HG03460 (cell line): ENCODE data around the gene ITM2A.

Experiments used
- ATAC-seq: cut with Tn5 transposase; IDR thresholded peaks from one replicate; pipeline ENCODE4 v1.9.1; 2021; ENCODE audit not compliant: unreplicated experiment

Gene ITM2A

DNA sequence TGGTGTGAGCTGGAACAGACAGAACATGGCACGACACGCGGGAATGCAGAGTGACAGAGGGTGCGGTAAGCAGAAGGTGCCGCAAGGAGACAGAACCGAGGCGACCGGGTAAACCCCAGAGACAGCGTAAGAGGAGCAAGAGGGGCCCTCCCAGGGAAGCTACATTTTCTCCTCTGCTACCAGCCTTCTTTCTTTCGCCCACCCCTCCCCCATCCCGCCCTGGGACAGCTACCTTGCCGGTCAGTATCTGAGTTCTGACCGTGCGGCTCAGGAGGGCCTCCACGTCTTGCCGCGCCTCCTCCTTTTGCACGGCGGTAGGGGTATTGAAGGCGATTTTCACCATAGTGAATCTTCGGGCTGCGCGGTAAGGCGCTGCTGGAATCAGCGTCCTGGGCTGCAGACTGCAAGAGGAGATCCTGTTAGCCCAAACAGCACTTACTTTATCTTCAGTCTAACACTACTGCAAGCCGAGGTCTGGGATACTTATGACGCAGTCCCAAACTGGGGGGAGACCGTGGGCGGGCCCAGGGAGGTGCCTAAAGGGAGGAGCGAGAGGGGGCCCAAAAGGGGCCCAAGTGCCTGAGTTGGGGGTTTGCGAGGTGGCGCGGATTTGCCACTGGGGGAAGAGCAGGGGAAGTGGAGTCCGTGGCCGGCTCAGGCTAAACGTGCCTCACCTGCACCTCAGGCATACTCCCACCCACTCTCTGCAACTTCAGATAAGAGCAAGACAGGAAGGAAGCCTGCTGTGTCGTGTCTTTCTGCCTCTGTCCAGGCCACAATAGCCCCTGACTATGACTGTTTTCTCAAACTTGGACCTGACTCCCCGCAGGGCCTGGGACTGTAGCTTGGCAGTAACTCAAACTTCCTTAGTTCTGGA is at the start of gene ITM2A:
TSS of gene ITM2A (minus strand) at position 462 of the 877 bp plus-strand sequence. CDS start at position 343, 119 bp downstream.
- peak; percentile 73 for ATAC-seq

- ATAC-seq = no peak
Measured at GRCh38 chrX:79415056-79415455, 47.9 kb upstream of the ITM2A start.

DNA sequence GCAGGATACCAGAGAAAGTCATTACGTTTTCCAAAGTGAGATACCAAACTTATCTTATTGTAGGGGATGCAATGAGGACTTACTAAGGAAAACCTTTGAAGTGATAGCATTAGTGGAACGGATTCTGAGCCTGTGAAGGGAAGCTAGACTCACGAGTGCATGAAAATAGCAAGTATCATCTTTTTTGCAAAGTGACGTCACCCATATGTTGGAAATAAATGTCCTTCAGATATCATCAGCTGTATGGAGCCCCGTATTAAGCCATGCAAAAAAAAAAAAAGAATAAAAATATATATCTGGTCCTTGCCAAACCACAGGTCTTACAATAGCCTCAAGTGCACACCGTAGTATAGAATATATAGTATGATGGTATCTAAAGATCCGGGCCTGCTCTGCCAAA is 46.8 kb upstream of the ITM2A start:
- ATAC-seq = no peak

DNA sequence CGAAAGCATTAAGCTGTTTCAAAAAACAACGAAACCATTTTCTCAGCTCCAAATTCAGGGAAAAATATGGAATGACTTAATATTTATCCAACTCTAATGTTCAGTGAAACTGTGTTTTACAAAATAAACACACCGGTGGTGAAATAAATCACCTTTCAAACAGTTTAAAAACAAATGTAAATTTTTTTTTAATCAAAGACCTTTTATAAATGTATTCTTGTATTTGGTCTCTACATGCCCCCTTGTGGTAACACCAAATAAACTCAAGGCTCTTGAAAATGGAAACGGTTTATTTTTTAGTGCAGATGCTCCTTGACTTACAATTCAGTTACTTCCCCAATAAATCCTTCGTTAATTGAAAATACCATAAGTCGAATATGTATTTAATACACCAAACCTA is 45.8 kb upstream of the ITM2A start:
- no peak for ATAC-seq

DNA sequence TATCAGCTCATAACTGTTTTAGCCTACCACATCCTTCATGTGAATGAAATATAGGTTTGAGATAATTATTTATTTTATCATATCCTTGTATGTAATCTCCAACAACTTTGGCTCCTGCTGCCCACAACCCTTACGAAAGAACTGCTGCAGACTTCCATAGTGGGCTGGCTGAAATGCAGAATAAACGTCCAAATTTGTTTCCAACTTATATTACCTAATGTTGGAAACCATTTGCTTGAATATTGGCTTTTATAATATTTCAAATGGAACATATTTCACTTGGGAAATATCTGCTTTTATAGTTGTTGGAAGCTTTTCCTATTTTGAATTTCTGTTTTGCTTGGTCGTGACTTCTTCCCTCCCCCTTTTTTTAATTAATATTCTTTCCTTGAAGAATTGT is 45.0 kb upstream of the ITM2A start:
- ATAC-seq = no peak

- no peak for ATAC-seq
Measured at GRCh38 chrX:79409657-79410056, 42.5 kb upstream of the ITM2A start.

- no peak for ATAC-seq
Measured at GRCh38 chrX:79408623-79409322, 41.6 kb upstream of the ITM2A start.

GRCh38 chrX:79400623-79401022 is 33.5 kb upstream of the ITM2A start:
- no peak for ATAC-seq

DNA sequence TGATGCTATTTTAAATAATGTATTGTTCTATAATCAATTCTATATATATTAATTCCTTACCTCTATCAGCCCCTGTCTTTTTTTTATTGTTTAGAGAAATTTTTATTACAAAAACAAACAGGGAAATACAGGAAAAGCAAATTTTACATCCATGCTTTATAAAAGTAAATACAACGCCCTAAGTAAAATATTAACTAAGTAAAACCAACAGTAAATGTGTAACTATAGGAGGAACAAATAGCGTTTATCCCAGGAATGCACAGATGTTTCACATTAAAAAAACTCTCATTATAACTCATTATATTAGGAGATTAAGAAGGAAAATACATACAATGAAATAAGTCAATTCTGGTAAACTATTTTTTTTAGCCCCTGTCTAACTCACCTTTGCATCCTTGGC is 8.2 kb upstream of the ITM2A start:
- no peak for ATAC-seq

DNA sequence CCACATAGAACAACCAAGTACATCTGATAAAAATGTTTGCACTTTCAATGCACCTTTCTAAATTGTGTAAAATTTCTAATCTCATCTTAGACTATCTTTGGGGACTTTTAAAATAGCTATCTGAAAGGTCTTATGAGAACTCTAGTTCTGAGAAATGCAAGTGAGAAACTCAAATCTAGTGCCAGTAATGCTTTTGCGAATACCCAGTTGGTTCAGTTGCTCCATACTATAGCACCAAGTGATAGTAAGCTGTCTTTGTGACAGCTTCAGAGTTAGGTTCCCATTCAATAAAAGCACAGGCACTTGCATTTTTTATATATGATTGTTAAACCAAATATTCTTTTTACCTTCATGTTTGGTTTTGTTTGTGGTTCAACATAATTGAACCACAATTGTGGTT is 4.5 kb upstream of the ITM2A start:
- ATAC-seq = no peak

DNA sequence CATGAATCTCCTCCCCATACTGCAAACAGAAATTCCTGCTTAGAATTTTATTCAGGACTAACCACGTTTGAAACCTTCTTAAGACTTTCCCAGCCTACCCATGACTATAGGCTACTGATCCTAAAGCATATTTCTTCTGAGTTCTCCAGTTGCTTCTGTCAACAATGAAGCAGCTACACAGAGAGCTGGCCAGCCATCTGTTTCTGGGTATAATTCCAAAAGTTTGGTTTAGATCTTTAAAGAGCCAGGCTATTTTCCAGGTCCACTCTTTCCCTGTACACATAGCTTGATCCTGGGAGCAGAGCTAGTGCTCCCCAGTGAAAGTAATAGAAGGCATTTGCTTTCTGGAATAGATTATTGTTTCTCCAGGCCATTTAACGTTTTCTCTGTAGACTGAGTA is 4.0 kb upstream of the ITM2A start:
- ATAC-seq = no peak

DNA sequence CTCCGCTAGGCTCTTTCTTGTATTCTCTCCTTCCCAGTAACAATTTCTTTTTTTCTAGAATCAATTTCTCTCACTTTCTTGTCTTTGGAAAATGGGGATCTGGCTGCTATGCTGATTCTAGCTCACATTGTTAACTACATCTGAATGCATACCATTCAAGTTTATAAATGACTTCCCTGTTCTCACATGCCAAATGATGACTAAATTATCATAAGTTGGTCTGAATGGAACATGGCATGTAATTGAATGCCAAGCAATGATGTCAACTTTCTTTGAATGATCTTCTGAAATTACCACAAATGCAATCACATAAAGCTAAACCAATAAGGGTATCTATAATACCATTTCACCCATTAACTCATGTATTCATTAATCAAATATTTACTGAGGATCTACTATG is 2.7 kb upstream of the ITM2A start:
- no peak for ATAC-seq

DNA sequence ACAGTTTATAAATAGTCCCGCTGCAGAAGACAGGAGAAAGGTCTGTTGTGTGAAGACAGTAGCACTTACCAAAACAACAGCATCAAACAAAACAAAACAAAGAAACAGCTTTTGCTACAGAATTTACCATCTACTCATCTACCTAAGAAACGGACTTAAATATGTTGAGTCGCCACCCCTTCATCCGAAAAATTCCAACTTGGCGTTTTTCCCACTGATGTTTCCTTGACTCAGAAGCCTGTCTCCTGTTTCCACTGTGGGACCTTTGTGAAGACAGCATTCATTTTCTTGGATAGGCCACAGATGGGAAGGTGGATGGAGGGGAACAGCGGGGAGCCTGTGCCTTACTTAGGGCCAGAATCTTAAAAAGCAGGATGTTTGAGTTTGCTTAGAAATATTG is 1.3 kb upstream of the ITM2A start:
- ATAC-seq = no peak

GRCh38 chrX:79367907-79368306 is 773 bp upstream of the ITM2A start:
- no peak for ATAC-seq

GRCh38 chrX:79366556-79366872 is 620 bp downstream of the ITM2A start:
- ATAC-seq = no peak

GRCh38 chrX:79365591-79365990 is 1.5 kb downstream of the ITM2A start:
- no peak for ATAC-seq

DNA sequence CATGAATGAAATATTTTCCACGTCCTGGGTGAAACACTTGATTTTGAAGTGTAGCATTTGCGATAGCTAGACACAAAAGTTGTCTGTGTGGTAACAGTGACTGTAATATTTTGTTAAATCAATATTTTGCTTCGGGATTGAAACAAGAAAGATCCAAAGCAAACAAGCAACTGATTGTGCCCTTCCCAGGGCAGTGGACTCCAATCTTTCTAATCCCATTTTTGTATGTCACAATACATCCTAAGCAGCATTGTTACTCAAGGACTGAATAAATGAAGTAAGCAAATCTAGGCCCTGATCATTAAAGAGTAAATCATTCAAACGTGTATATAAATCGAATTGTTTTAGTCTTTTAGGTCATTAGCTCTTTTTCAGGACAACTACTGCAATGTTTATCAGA is 2.8 kb downstream of the ITM2A start:
- no peak for ATAC-seq

DNA sequence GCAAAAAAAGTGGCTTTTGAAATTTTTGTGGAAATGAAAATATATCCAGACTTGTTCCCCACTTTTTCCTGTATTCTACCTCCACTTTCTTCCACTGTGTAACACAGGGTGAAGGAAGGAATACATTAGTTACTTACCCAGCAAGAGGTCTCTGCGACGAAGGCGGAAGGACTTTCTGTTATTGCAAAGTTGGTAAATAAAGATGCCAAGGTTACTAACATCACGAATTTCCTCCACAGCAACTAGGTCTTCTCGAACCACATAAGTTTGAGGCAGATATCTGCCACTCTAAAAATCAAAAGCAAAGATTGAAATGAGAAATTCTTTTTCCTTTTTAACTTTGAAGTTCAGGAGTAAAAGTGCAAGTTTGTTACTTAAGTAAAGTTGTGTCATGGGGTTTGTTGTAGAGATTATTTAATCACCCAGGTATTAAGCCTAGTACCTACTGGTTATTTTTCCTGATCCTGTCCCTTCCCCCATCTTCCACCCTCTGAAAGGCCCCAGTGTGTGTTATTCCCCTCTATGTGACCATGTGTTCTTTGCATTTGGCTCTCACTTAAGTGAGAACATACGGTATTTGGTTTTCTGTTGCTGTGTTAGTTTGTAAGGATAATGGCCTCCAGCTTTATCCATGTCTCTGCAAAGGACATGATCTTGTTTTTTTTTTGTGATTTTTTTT is 5.8 kb downstream of the ITM2A start:
- ATAC-seq = no peak

DNA sequence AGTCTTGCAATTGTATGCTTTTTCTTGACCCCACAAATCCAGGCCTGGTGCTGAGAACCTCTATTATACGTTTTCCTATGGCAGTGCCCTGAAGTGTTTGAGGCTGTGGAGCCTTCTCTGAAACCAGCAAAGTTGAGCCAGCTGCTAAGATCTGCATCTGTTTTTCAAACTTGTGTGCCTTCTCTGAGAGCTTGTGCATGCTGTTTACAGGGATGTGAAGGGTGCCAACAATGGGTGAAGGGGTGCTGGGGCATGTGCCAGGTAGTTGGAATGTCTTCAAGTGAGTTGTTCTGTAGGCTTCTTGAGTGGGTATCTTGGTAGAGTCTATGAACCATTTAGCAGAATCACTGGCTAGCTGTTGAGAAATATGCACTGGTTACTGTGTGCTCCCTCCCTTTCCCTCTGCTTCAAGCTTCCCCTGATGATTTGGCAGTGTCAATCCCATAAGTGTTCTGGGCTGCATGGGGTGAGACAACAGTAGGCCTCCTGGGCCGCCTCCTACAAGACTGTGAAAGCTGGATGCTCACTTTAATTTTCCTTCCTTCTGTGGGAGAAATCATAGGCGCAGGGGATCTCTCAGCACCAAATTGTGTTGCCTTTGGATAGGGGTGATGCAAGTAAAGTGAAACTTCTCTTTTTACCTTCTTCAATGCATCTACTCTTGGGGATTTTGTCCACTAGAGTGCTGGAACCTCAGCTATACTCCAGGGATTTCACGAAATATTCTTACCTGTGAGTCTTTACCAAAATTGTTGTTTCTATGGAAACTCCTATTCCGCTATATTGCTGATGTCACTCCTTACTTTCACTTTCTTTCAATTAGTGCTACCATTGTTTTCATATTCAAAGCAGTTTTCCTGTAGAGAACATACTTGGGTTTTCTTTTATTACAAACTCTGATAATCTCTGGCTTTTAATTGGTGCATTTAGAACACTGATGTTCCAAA is 30.0 kb downstream of the ITM2A start:
- no peak for ATAC-seq

DNA sequence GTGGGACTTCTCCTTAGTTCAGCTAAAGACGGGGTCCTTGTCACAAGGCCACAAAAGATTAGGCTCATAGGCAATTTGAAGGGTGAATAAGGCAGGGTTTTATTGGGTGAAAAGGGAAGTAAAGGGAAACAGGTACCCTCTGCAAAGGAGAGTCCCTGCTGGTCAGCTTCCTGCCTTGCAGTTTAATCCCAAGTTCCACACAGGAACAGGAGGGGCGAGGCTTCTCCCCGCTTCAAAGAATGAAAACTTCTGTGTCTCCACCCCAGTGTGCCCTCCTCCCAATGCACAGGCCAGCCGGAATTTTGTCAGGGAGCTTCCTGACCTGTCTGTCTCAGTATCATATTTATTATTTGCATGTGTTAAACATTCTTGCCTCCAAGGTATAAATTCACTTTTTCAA is 37.1 kb downstream of the ITM2A start:
- ATAC-seq = no peak
